ENCODE results near the gene GRIK5. TPM values are rescaled to one million over a fixed set of nuclear protein-coding genes. Genes with fewer than 3 reads are reported as not detected.

Gene GRIK5
- total RNA-seq, 1 donor: not detected

DNA sequence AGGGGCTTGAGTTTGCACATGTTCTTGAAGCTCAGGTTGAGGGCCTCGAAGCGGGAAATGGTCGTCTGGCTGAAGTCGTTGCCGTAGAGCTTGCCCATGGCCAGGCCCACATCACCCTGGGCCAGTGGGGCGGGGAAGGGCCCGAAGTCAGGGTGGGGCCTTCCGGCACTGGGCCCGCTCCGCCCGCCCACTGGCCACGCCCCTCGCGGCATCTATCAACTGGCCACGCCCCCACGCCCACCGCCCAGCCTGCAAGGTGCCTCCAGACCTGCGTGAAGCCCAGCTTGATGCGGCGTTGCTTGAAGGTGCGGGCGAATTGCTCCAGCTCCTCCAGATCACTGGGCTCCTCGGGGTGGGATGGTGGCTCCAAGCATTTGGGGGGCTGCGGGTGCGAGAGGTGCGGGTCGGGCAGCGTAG is 25.8 kb upstream of the GRIK5 start:
- no peak overlapping the region for H3K4me3 ChIP-seq (ENCODE audit: low read depth, low read length)
- TF ChIP-seq, protein P1, sequence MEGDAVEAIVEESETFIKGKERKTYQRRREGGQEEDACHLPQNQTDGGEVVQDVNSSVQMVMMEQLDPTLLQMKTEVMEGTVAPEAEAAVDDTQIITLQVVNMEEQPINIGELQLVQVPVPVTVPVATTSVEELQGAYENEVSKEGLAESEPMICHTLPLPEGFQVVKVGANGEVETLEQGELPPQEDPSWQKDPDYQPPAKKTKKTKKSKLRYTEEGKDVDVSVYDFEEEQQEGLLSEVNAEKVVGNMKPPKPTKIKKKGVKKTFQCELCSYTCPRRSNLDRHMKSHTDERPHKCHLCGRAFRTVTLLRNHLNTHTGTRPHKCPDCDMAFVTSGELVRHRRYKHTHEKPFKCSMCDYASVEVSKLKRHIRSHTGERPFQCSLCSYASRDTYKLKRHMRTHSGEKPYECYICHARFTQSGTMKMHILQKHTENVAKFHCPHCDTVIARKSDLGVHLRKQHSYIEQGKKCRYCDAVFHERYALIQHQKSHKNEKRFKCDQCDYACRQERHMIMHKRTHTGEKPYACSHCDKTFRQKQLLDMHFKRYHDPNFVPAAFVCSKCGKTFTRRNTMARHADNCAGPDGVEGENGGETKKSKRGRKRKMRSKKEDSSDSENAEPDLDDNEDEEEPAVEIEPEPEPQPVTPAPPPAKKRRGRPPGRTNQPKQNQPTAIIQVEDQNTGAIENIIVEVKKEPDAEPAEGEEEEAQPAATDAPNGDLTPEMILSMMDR (IDR thresholded peaks at IDR 0.05; ENCODE audit: insufficient read depth, low read depth, low read length): no peak
- DNase-seq (ENCODE audit: low read depth): no peak

DNA sequence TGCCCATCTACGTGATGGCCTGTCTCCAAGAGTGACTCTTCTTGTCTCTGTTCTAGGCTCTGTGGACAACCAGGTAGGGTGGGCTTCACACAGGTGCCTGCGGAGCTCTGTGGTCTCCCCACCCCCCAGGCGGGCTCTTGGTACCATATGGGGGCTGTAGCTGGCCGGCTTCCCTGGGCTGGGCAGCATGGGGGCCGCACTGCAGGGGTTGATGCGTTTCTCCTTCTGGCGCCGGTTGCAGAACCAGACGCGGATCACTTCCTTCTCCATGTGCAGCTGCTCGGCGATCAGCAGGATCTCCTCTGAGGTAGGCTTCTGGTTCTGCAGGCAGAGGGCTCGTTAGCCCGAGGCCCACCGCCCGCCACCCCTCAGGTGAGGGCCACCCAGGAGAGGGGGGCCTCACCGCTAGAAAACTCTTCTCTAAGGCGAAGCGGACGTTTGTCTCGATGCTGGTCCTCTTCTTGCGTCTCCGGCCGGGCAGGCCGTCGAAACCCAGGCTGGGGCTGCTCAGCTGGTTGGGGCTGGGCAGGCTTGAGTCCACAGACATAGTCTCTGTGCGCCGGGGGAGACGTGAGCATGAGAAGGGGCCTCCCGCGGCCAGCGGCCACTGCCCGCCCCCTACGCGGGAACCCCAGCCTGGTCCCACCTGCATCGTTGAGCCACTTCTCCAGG is 25.3 kb upstream of the GRIK5 start:
- DNase-seq (ENCODE audit: low read depth): no peak
- TF ChIP-seq, protein P1 (IDR thresholded peaks at IDR 0.05; ENCODE audit: insufficient read depth, low read depth, low read length): no peak
- no peak overlapping the region for H3K4me3 ChIP-seq (ENCODE audit: low read depth, low read length)

DNA sequence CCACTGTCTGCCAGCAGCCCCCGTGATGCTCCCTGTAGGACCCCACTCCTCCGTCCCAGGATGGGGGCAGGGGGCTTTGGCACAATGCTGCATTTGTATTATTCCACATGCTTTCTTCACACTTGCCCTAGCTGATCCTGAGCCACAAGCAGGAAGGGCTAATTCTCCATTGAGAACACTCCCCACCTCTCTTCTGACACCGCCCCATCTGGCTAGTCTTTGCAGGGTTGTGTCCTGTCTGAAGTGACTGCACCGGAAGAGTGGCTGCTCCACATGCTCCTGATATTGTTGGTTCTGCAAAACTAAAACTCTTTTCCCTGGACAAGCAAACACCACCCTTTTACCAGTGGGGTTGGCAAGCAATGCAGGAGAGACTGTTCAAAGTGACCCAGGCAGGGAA is 23.9 kb upstream of the GRIK5 start:
- TF ChIP-seq, protein P1 (IDR thresholded peaks at IDR 0.05; ENCODE audit: insufficient read depth, low read depth, low read length): no peak
- no peak for DNase-seq (ENCODE audit: low read depth)
- no peak overlapping the region for H3K4me3 ChIP-seq (ENCODE audit: low read depth, low read length)

DNA sequence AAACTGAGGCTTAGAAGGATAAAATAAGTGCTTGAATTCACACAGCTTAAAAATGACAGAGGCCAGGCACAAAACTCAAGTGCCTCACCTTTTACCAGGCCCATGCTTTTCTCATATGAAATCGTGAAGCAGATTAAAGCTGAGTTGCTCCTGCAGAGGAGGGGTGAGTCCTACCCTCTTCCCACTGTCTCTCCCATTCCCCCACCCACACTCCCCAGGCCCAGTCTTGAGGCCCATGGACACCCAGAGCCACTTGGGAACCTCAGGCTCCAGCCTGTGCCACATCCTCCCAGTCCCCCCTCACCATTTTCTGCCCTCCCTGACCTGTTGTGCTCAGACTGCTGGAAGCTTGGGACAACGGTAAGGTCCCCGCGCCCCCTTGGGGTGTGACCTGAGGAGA is 23.5 kb upstream of the GRIK5 start:
- TF ChIP-seq, protein P1 (IDR thresholded peaks at IDR 0.05; ENCODE audit: insufficient read depth, low read depth, low read length): no peak
- no peak for DNase-seq (ENCODE audit: low read depth)
- H3K4me3 ChIP-seq (ENCODE audit: low read depth, low read length): no peak overlapping the region

DNA sequence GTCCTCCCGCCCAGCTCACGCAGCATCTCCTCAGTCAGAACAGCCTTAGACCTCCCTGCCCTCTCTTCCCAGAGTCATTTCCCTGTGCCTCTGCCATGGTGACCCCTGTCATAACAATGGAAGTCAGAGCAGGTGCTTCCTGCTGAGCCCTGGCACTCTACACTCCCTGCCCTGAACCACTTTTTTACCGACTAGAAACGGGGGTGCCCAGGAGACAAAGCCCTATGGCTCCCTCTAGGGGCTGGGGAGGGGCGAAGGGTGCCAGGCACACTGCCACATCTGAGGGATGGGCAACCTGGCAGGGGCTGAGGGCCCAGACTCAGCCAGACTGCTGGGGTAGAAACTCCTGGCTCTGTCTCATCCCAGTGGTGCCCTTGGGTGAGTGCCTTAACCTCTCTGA is 22.3 kb upstream of the GRIK5 start:
- TF ChIP-seq, protein P1 (IDR thresholded peaks at IDR 0.05; ENCODE audit: insufficient read depth, low read depth, low read length): peak; percentile 53

DNA sequence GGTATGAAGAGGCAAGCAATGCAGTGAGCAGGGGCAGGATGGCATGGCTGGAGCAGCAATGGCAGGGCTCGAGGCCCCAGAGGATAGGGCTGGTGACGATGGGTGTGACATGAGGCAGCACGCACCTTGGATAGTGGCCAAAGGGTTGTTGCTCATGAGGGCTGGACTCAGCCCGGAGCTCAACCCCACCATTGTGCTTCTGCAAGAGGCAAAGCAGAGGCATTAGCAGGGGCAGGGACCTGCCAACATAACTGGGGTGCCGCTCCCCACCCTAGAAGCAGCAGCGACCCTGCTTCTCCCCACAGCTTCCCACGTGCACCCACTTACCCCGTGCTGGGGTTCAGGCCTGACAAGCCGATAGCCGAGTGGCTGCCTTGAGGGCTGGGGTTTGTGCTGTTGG is 21.7 kb upstream of the GRIK5 start:
- no peak overlapping the region for H3K4me3 ChIP-seq (ENCODE audit: low read depth, low read length)
- TF ChIP-seq, protein P1 (IDR thresholded peaks at IDR 0.05; ENCODE audit: insufficient read depth, low read depth, low read length): no peak
- DNase-seq (ENCODE audit: low read depth): no peak

More for the DNA sequence above, 22.3 kb upstream of the GRIK5 start:
- no peak overlapping the region for H3K4me3 ChIP-seq (ENCODE audit: low read depth, low read length)
- no peak for DNase-seq (ENCODE audit: low read depth)

DNA sequence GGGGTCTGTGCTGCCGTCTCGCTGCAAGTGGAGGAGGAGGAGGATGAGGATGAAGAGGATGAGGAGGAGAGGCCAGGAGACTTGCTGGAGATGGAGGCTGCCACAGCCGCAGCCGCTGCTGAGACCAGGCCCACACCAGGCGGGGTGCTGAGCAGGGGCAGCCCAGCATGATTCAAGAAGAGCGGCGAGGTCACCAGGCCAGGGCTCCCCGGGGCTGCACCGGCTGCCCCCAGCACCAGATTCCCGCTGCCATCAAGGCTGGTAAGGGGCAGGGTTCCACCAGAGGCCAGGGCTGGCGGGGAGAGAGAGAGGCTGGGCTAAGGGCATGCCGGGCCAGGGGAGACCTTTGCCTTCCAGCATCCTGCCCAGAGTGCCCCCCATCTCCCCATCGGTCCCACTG is 21.3 kb upstream of the GRIK5 start:
- no peak for DNase-seq (ENCODE audit: low read depth)
- no peak overlapping the region for H3K4me3 ChIP-seq (ENCODE audit: low read depth, low read length)

More for the DNA sequence above, 21.3 kb upstream of the GRIK5 start:
- TF ChIP-seq, protein P1 (IDR thresholded peaks at IDR 0.05; ENCODE audit: insufficient read depth, low read depth, low read length): no peak

Data from fibroblast of villous mesenchyme (primary cell).